Esophagus muscularis mucosa (tissue), 4 donors: Measurements from ENCODE around the gene FGF14.

Experiments
- CTCF ChIP-seq, 3 experiments: fragments of 200-600 bp in 2 of 3; fragments of 450-650 bp in 1 of 3; sonication (generic) in 2 of 3; IDR thresholded peaks; one replicate each; pipeline ENCODE4 v1.5.1; 2017 to 2019; ENCODE audit warnings: antibody characterized with exemption in 3 of 3, mild to moderate bottlenecking in 2 of 3, moderate library complexity in 1 of 3
- EP300 ChIP-seq: sonication (generic); formaldehyde crosslinking; IDR thresholded peaks from one replicate; pipeline ENCODE4 v1.6.1; 2017; ENCODE audit warnings: antibody characterized with exemption
- POLR2A ChIP-seq: fragments of 450-650 bp; IDR thresholded peaks from one replicate; pipeline ENCODE4 v1.6.1; 2017; ENCODE audit warnings: antibody characterized with exemption, moderate library complexity, mild to moderate bottlenecking, low read depth
- POLR2AphosphoS5 ChIP-seq, 2 donors: sonication (generic); formaldehyde crosslinking; IDR thresholded peaks; one replicate each; pipeline ENCODE4 v1.6.1; 2017; ENCODE audit warnings: antibody characterized with exemption in 2 of 2

- TF ChIP-seq CTCF (IDR thresholded peaks at IDR 0.05) (no peak), POLR2A (no peak), EP300 (no peak), POLR2AphosphoS5 (IDR thresholded peaks at IDR 0.05) (no peak)
These were observed 301.6 kb downstream of the FGF14 start for GRCh38 chr13:102100234-102100633.
